GM23248 (cell line): ENCODE results near the gene KRTAP21-1. TPM values are rescaled to one million over a fixed set of nuclear protein-coding genes. Genes with fewer than 3 reads are reported as not detected.

Experiments
- DNase-seq: peaks from one replicate; pipeline ENCODE4 v3.0.0-alpha.2; 2015
- H2AFZ ChIP-seq: fragments of 200-600 bp; sonication (generic); 2 replicates; pipeline ENCODE4 v1.6.1; 2016; ENCODE audit warnings: antibody characterized with exemption
- H3F3A ChIP-seq: fragments of 200-600 bp; sonication (generic); 2 replicates; pipeline ENCODE4 v1.6.1; 2016; ENCODE audit warnings: mild to moderate bottlenecking, antibody characterized with exemption, mixed run types; ENCODE audit not compliant: insufficient read depth
- H3K27ac ChIP-seq: fragments of 200-600 bp; sonication (generic); 2 replicates; pipeline ENCODE4 v1.5.1; 2016; ENCODE audit warnings: mild to moderate bottlenecking
- H3K27me3 ChIP-seq: fragments of 200-600 bp; sonication (generic); replicated peaks from 2 replicates; pipeline ENCODE4 v1.6.1; 2016; ENCODE audit warnings: mild to moderate bottlenecking; ENCODE audit not compliant: insufficient read depth
- H3K36me3 ChIP-seq: fragments of 200-600 bp; sonication (generic); 2 replicates; pipeline ENCODE4 v1.6.1; 2016; ENCODE audit warnings: low read depth, mild to moderate bottlenecking
- H3K4me1 ChIP-seq: fragments of 200-600 bp; sonication (generic); 2 replicates; pipeline ENCODE4 v1.6.1; 2016; ENCODE audit warnings: mild to moderate bottlenecking; ENCODE audit not compliant: insufficient read depth
- H3K4me2 ChIP-seq: fragments of 200-600 bp; sonication (generic); one replicate; pipeline ENCODE4 v1.6.1; 2016; ENCODE audit warnings: mild to moderate bottlenecking; ENCODE audit not compliant: unreplicated experiment
- H3K4me3 ChIP-seq: fragments of 200-600 bp; sonication (generic); 2 replicates; pipeline ENCODE4 v1.5.1; 2016; ENCODE audit warnings: mild to moderate bottlenecking
- H3K79me2 ChIP-seq: fragments of 200-600 bp; sonication (generic); 2 replicates; pipeline ENCODE4 v1.6.1; 2016; ENCODE audit warnings: mild to moderate bottlenecking; ENCODE audit not compliant: insufficient read depth
- H3K9ac ChIP-seq: fragments of 200-600 bp; sonication (generic); 2 replicates; pipeline ENCODE4 v1.6.1; 2016; ENCODE audit warnings: mild to moderate bottlenecking
- H3K9me2 ChIP-seq: fragments of 200-600 bp; sonication (generic); 2 replicates; pipeline ENCODE4 v1.6.1; 2016; ENCODE audit warnings: mixed run types, mild to moderate bottlenecking, moderate library complexity; ENCODE audit not compliant: insufficient read depth
- H3K9me3 ChIP-seq: fragments of 200-600 bp; sonication (generic); one replicate; pipeline ENCODE4 v1.6.1; 2017; ENCODE audit warnings: low read depth
- H4K20me1 ChIP-seq: fragments of 200-600 bp; sonication (generic); 2 replicates; pipeline ENCODE4 v1.6.0; 2016; ENCODE audit not compliant: insufficient read depth
- EZH2 ChIP-seq: fragments of 200-600 bp; sonication (generic); IDR thresholded peaks from 2 replicates; pipeline ENCODE4 v1.6.1; 2018; ENCODE audit warnings: antibody characterized with exemption, mild to moderate bottlenecking; ENCODE audit not compliant: insufficient read depth, poor library complexity, severe bottlenecking
- EZH2phosphoT487 ChIP-seq: fragments of 200-600 bp; sonication (generic); IDR thresholded peaks from 2 replicates; pipeline ENCODE4 v1.6.1; 2018; ENCODE audit warnings: antibody characterized with exemption, moderate library complexity, mild to moderate bottlenecking, low read depth; ENCODE audit not compliant: insufficient read depth
- WGBS, 2 experiments: methylation state at CpG; one replicate each; pipeline ENCODE4 v1.1.6; 2015 to 2017; ENCODE audit warnings: low lambda C conversion rate in 2 of 2, low coverage in 1 of 2; ENCODE audit errors: missing lambda C conversion rate in 2 of 2; 5-methylcytosine and 5-hydroxymethylcytosine counted together
- in situ Hi-C: fragments of 300-500 bp; cut with MboI; formaldehyde crosslinking; loops from 2 replicates; pipeline ENCODE4 v1.15.0; 2020
- polyA plus RNA-seq: library from polyadenylated mRNA; unstranded; fragments of >200 nt; fragmentation: Nextera tagmentation; extraction: Ambion mirVana; gene quantifications from 2 replicates; pipeline ENCODE4 v1.2.1, GENCODE V29; 2016
- total RNA-seq: library from RNA; depleted of rRNA; stranded (reverse); fragments of >200 nt; shearing (Covaris generic); gene quantifications from 2 replicates; pipeline ENCODE4 v1.2.3, GENCODE V29; 2014

The KRTAP21-1 gene
- total and polyA plus RNA-seq, 2 experiments from 2014 or later, result not detected

DNA sequence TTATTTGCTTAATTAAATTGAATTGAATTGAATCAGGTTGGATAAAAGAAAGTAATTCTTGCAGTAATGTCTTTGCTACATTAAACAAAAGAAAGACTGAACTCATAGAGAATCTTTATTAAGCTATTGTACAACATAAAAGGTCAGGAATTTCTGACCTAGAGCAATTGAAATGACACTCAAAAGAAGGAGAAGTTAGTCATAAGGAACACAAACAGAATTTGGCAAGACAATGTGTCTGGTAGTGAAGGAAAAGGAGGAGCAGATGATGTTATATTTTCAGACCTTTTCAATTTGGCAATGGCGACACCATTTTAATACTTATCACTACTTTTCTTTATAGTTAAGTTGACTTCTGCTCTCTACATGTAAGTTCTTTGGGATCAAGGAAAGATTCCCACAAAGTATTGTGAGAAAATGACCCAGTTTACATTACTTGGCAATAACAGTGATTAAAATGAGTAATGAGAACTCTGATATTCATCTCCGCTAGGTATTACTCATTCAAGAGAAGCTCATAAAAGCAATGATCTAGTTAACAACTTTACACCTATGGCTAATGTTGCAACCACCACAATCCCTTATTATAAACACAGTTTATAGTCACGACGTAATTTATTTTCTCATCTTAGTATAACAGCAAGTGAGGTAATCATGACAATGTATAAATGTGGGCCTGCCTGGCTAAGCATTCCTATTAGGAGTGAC lies 14.7 kb upstream of the KRTAP21-1 start:
- no peak overlapping the region for H3K27ac ChIP-seq
- WGBS, 2 experiments, result 44 to 54% methylated on average over 4 of the region's 4 CpGs
- in situ Hi-C loops, result no loop called here

DNA sequence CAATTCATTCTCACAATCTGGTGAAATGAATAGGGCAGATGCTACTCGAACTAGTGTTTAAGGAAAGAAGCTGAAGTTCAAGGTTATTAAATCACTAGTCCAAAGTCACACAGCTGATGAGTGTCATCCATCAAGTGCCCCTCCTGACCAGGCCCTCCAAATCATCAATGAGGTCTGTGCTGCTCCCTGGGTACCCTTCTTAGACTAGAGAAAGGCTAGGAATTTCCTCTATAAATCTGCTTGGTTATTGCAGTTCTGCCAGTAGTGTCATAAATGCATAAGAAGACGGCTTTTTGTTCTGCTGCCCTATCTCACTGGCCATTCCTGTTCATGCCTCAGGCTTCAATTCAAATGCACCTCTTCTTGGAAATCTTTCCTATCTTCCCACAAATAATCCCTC lies 5.5 kb upstream of the KRTAP21-1 start:
- H3K4me2 ChIP-seq, result no peak overlapping the region
- TF ChIP-seq EZH2phosphoT487 (no peak), EZH2 (no peak)
- DNase-seq, result no peak
- no peak overlapping the region for H2AFZ ChIP-seq
- WGBS, 2 experiments, result 5 to 7% methylated on average over 2 of the region's 2 CpGs
- peaks cover 8% of the 10 kb centered on the region for H3K9me3 ChIP-seq
- no peak overlapping the region for H3K9ac ChIP-seq
- H3F3A ChIP-seq, result no peaks in the 10 kb centered on the region
- no peaks in the 10 kb centered on the region for H3K36me3 ChIP-seq
- H3K4me1 ChIP-seq, result no peaks in the 10 kb centered on the region
- in situ Hi-C loops, result no loop called here
- H3K79me2 ChIP-seq, result no peaks in the 10 kb centered on the region
- H4K20me1 ChIP-seq, result no peaks in the 10 kb centered on the region
- H3K9me2 ChIP-seq, result no peaks in the 10 kb centered on the region
- H3K27ac ChIP-seq, result no peak overlapping the region
- H3K27me3 ChIP-seq, result no peaks in the 10 kb centered on the region
- no peak overlapping the region for H3K4me3 ChIP-seq

More for the DNA sequence above, 14.7 kb upstream of the KRTAP21-1 start:
- Histone ChIP-seq H3K4me1 (no peaks in the 10 kb centered on the region), H3F3A (no peaks in the 10 kb centered on the region), H3K9ac (no peak overlapping the region), H3K27me3 (no peaks in the 10 kb centered on the region), H3K79me2 (no peaks in the 10 kb centered on the region), H3K9me2 (no peaks in the 10 kb centered on the region), H3K4me2 (no peak overlapping the region), H3K9me3 (peaks cover 2% of the 10 kb centered on the region), H3K4me3 (no peak overlapping the region), H4K20me1 (no peaks in the 10 kb centered on the region), H3K36me3 (no peaks in the 10 kb centered on the region), H2AFZ (no peak overlapping the region)
- no peak for DNase-seq
- no peak for TF ChIP-seq EZH2phosphoT487
- no peak for TF ChIP-seq EZH2

GRCh38 chr21:30758306-30758705 lies 3.1 kb upstream of the KRTAP21-1 start:
- H3F3A ChIP-seq, result no peaks in the 10 kb centered on the region
- no peak overlapping the region for H2AFZ ChIP-seq
- no peaks in the 10 kb centered on the region for H3K27me3 ChIP-seq
- no peaks in the 10 kb centered on the region for H3K4me1 ChIP-seq
- peaks cover 8% of the 10 kb centered on the region for H3K9me3 ChIP-seq
- H4K20me1 ChIP-seq, result no peaks in the 10 kb centered on the region
- H3K4me3 ChIP-seq, result no peak overlapping the region
- TF ChIP-seq EZH2phosphoT487 (no peak), EZH2 (no peak)
- H3K4me2 ChIP-seq, result no peak overlapping the region
- H3K79me2 ChIP-seq, result no peaks in the 10 kb centered on the region
- H3K27ac ChIP-seq, result no peak overlapping the region
- WGBS, 2 experiments, result 7 to 8% methylated on average over 2 of the region's 2 CpGs
- no peaks in the 10 kb centered on the region for H3K36me3 ChIP-seq
- in situ Hi-C loops, result no loop called here
- H3K9ac ChIP-seq, result no peak overlapping the region
- no peak for DNase-seq
- no peaks in the 10 kb centered on the region for H3K9me2 ChIP-seq

- Histone ChIP-seq H3K27ac (no peak within 1 kb of the TSS), H2AFZ (no peak within 1 kb of the TSS), H4K20me1 (no peaks in the 10 kb centered on the region), H3F3A (no peaks in the 10 kb centered on the region), H3K4me3 (no peak within 1 kb of the TSS), H3K4me2 (no peak within 1 kb of the TSS), H3K9ac (no peak within 1 kb of the TSS), H3K79me2 (no peaks in the 10 kb centered on the region), H3K27me3 (no peaks in the 10 kb centered on the region), H3K36me3 (no peaks in the 10 kb centered on the region), H3K4me1 (no peaks in the 10 kb centered on the region), H3K9me3 (no peaks in the 10 kb centered on the region), H3K9me2 (no peaks in the 10 kb centered on the region)
- no peak for TF ChIP-seq EZH2phosphoT487
- no peak for TF ChIP-seq EZH2
- no peak for DNase-seq
- in situ Hi-C loops, result no loop called here
Observed at GRCh38 chr21:30747159-30747558, 8.1 kb downstream of the KRTAP21-1 start, which contains the start of gene KRTAP21-2. Gene KRTAP21-2, minus strand, starts transcription at chr21:30747259. Its CDS starts 57 bp downstream, at chr21:30747202.
